CD14-positive monocyte (primary cell): Measurements from ENCODE around the gene GNPTG. TPM values are rescaled to one million over a fixed set of nuclear protein-coding genes. Genes with fewer than 3 reads are reported as not detected.

Source experiments
- DNase-seq, 3 donors: peaks; one replicate each; pipeline ENCODE4 v3.0.0-alpha.2; 2011 to 2022
- H2AFZ ChIP-seq: 2 replicates; pipeline ENCODE4 v1.6.0; 2012; ENCODE audit warnings: mild to moderate bottlenecking, low read depth, low read length, inconsistent platforms; ENCODE audit not compliant: insufficient read depth, poor library complexity, severe bottlenecking
- H3K27ac ChIP-seq, 2 donors: 1 replicate in 1 of 2; 2 replicates in 1 of 2; pipeline ENCODE4 v1.5.1; 2012 to 2013; ENCODE audit warnings: low read length in 2 of 2, control low read depth in 1 of 2, inconsistent platforms in 1 of 2, low read depth in 1 of 2, mild to moderate bottlenecking in 1 of 2
- H3K27me3 ChIP-seq, 2 donors: one replicate each; pipeline versions ENCODE4 v1.6.0 to v1.6.1; 2011 to 2013; ENCODE audit warnings: low read length in 2 of 2; ENCODE audit not compliant: control insufficient read depth in 2 of 2, insufficient read depth in 2 of 2
- H3K36me3 ChIP-seq, 2 donors: replicated peaks in 1 of 2; 1 replicate in 1 of 2; 2 replicates in 1 of 2; pipeline versions ENCODE4 v1.5.1 to v1.6.1; 2012 to 2013; ENCODE audit warnings: low read length in 2 of 2, control low read depth in 1 of 2, inconsistent platforms in 1 of 2, mild to moderate bottlenecking in 1 of 2; ENCODE audit not compliant: insufficient read depth in 2 of 2, control insufficient read depth in 1 of 2
- H3K4me1 ChIP-seq, 2 donors: 1 replicate in 1 of 2; 2 replicates in 1 of 2; pipeline versions ENCODE4 v1.5.1 to v1.6.1; 2012 to 2013; ENCODE audit warnings: low read length in 2 of 2, control low read depth in 1 of 2, inconsistent platforms in 1 of 2, mild to moderate bottlenecking in 1 of 2, moderate library complexity in 1 of 2; ENCODE audit not compliant: insufficient read depth in 2 of 2, control insufficient read depth in 1 of 2
- H3K4me2 ChIP-seq: replicated peaks from 2 replicates; pipeline ENCODE3; 2012; ENCODE audit warnings: low read length, moderate library complexity, mild to moderate bottlenecking; ENCODE audit not compliant: poor library complexity, severe bottlenecking; ENCODE audit errors: extremely low read depth
- H3K4me3 ChIP-seq, 3 experiments: fragments of 200-600 bp in 1 of 3; sonication (generic) in 1 of 3; replicated peaks in 1 of 3; 1 replicate in 2 of 3; 2 replicates in 1 of 3; pipeline ENCODE4 v1.5.1; 2011 to 2013; ENCODE audit warnings: low read length in 3 of 3, mild to moderate bottlenecking in 3 of 3, control low read depth in 2 of 3, low read depth in 2 of 3, inconsistent platforms in 1 of 3, moderate library complexity in 1 of 3
- H3K79me2 ChIP-seq: 2 replicates; pipeline ENCODE4 v1.6.0; 2012; ENCODE audit warnings: mild to moderate bottlenecking, control low read depth, inconsistent platforms, low read length, moderate library complexity; ENCODE audit not compliant: insufficient read depth
- H3K9ac ChIP-seq: 2 replicates; pipeline ENCODE4 v1.6.0; 2017; ENCODE audit warnings: low read length, mild to moderate bottlenecking; ENCODE audit not compliant: insufficient read depth, poor library complexity, severe bottlenecking
- H3K9me3 ChIP-seq, 2 donors: replicated peaks in 1 of 2; 1 replicate in 1 of 2; 2 replicates in 1 of 2; pipeline versions ENCODE4 v1.5.1 to v1.6.1; 2012 to 2013; ENCODE audit warnings: low read length in 2 of 2, control low read depth in 1 of 2; ENCODE audit not compliant: control insufficient read depth in 1 of 2, insufficient read depth in 1 of 2
- H4K20me1 ChIP-seq: 2 replicates; pipeline ENCODE4 v1.6.0; 2012; ENCODE audit warnings: mild to moderate bottlenecking, low read length, control low read depth, moderate library complexity; ENCODE audit not compliant: insufficient read depth
- H3K27ac Mint-ChIP-seq, 7 donors: one replicate each; pipeline ENCODE4 v1.8.0; 2020; ENCODE audit warnings: mild to moderate bottlenecking in 7 of 7, mixed read lengths in 7 of 7, moderate library complexity in 6 of 7, inconsistent platforms in 2 of 7
- H3K27me3 Mint-ChIP-seq, 3 donors: one replicate each; pipeline ENCODE4 v1.8.0; 2021 to 2022; ENCODE audit warnings: low read depth in 3 of 3, mild to moderate bottlenecking in 3 of 3, mixed read lengths in 3 of 3, moderate library complexity in 3 of 3, inconsistent platforms in 1 of 3
- H3K36me3 Mint-ChIP-seq, 2 donors: one replicate each; pipeline ENCODE4 v1.8.0; 2020; ENCODE audit warnings: mixed read lengths in 2 of 2, inconsistent platforms in 1 of 2, mild to moderate bottlenecking in 1 of 2
- H3K4me1 Mint-ChIP-seq: one replicate; pipeline ENCODE4 v1.8.0; 2020; ENCODE audit warnings: mild to moderate bottlenecking, mixed read lengths
- H3K4me3 Mint-ChIP-seq, 2 donors: one replicate each; pipeline ENCODE4 v1.8.0; 2020; ENCODE audit warnings: mild to moderate bottlenecking in 2 of 2, mixed read lengths in 2 of 2, moderate library complexity in 1 of 2
- H3K9me3 Mint-ChIP-seq, 7 donors: one replicate each; pipeline ENCODE4 v1.8.0; 2020 to 2022; ENCODE audit warnings: mixed read lengths in 7 of 7, mild to moderate bottlenecking in 6 of 7, moderate library complexity in 6 of 7, inconsistent platforms in 2 of 7
- CTCF ChIP-seq: fragments of 200-600 bp; IDR thresholded peaks from one replicate; pipeline ENCODE4 v1.8.0; 2022; ENCODE audit warnings: antibody characterized with exemption, mild to moderate bottlenecking
- WGBS: methylation state at CpG from one replicate; pipeline ENCODE4 v1.1.5; 2013; ENCODE audit warnings: missing lambda C conversion rate; ENCODE audit not compliant: insufficient coverage; 5-methylcytosine and 5-hydroxymethylcytosine counted together
- intact Hi-C, 2 donors: fragments of 100-400 bp; cut with micrococcal nuclease; formaldehyde crosslinking; loops; one replicate each; pipeline versions ENCODE4 v1.15.0 to v1.15.1; 2023
- polyA plus RNA-seq, 3 donors: library from polyadenylated mRNA; depleted of rRNA in 1 of 3; unstranded in 2 of 3; stranded (reverse) in 1 of 3; fragments of 300-500 nt in 2 of 3; fragments of >200 nt in 1 of 3; fragmentation: Illumina TruSeq in 2 of 3; gene quantifications; 1 replicate in 2 of 3; 2 replicates in 1 of 3; pipeline ENCODE4 v1.2.3, GENCODE V29; 2012 to 2021

GNPTG gene
- polyA plus RNA-seq, 3 donors, result 74.7 to 130 (median 82.5) TPM

GRCh38 chr16:1330260-1330914, 21.3 kb upstream of the GNPTG start:
- no peak for DNase-seq
- WGBS, result 80% methylated on average over 13 of the region's 17 CpGs
- Histone ChIP-seq H3K4me3 (no peak overlapping the region), H3K4me2 (no peak overlapping the region), H3K9ac (no peak overlapping the region), H4K20me1 (peaks cover 17% of the 10 kb centered on the region), H3K27ac (no peak overlapping the region), H3K36me3 (peaks cover 0 to 6% of the 10 kb centered on the region in 2 donors), H3K4me1 (peaks cover 13 to 32% of the 10 kb centered on the region in 2 donors), H3K79me2 (no peaks in the 10 kb centered on the region), H3K27me3 (peaks cover 38 to 42% of the 10 kb centered on the region in 2 donors), H3K9me3 (peaks cover 5 to 11% of the 10 kb centered on the region in 2 donors), H2AFZ (no peak overlapping the region)
- peaks cover 17% of the 10 kb centered on the region for H3K4me1 Mint-ChIP-seq
- intact Hi-C loops, result no loop called here
- H3K27ac Mint-ChIP-seq, result no peak overlapping the region
- peak; percentile 53 for TF ChIP-seq CTCF
- H3K9me3 Mint-ChIP-seq, result peaks cover 0 to 32% (median 11%) of the 10 kb centered on the region in 7 donors
- peak overlapping the region in 1 of 2 donors; percentile 48 for H3K4me3 Mint-ChIP-seq
- peaks cover 36 to 49% (median 42%) of the 10 kb centered on the region in 3 donors for H3K27me3 Mint-ChIP-seq
- H3K36me3 Mint-ChIP-seq, result peaks cover 3 to 5% of the 10 kb centered on the region in 2 donors

GRCh38 chr16:1330931-1331711, 20.6 kb upstream of the GNPTG start:
- Mint-ChIP-seq H3K36me3 (peaks cover 0 to 2% of the 10 kb centered on the region in 2 donors), H3K4me3 (peak overlapping the region in 1 of 2 donors; percentile 82), H3K9me3 (peaks cover 0 to 32% (median 11%) of the 10 kb centered on the region in 7 donors), H3K27me3 (peaks cover 43 to 56% (median 49%) of the 10 kb centered on the region in 3 donors), H3K4me1 (peaks cover 17% of the 10 kb centered on the region), H3K27ac (peak overlapping the region in 1 of 7 donors; percentile 63)
- Histone ChIP-seq H3K36me3 (no peaks in the 10 kb centered on the region), H3K4me3 (peak overlapping the region in 1 of 3 experiments; percentile 38), H3K9me3 (peaks cover 5 to 11% of the 10 kb centered on the region in 2 donors), H3K27ac (no peak overlapping the region), H4K20me1 (peaks cover 10% of the 10 kb centered on the region), H3K4me1 (peaks cover 13 to 32% of the 10 kb centered on the region in 2 donors), H3K27me3 (peaks cover 42 to 50% of the 10 kb centered on the region in 2 donors), H3K4me2 (peak overlapping the region; percentile 47), H3K9ac (no peak overlapping the region), H3K79me2 (no peaks in the 10 kb centered on the region), H2AFZ (peak overlapping the region; percentile 50)
- intact Hi-C loops, result no loop called here
- DNase-seq, result no peak
- no peak for TF ChIP-seq CTCF
- 63% methylated on average over 13 of the region's 22 CpGs for WGBS
